ENCODE results near the gene PDGFD. TPM values are rescaled to one million over a fixed set of nuclear protein-coding genes. Genes with fewer than 3 reads are reported as not detected.

Gene PDGFD
- polyA plus RNA-seq, 1 of the 3 experiments (the other 2 are of a cell fraction), result 4.8 TPM

GRCh38 chr11:103935219-103935618 is 228.7 kb downstream of the PDGFD start:
- no peak overlapping the region for H2AFZ ChIP-seq (ENCODE audit: low read depth)
- H3K27me3 ChIP-seq (ENCODE audit: insufficient read depth), result no peaks in the 10 kb centered on the region
- no peak overlapping the region for H3K4me2 ChIP-seq
- ChIA-PET POLR2A (no interaction called here), CTCF (no interaction called here)
- no peaks in the 10 kb centered on the region for H3K36me3 ChIP-seq (replicated peaks in 1 of 2; ENCODE audit: control insufficient read depth in 1 of 2, insufficient read depth in 2 of 2, low read length in 1 of 2)
- H3K9me2 ChIP-seq, result no peaks in the 10 kb centered on the region
- DNase-seq, result no peak
- TF ChIP-seq RCOR1 (IDR thresholded peaks at IDR 0.05; ENCODE audit: low read length) (no peak), PBX3 (IDR thresholded peaks at IDR 0.05) (peak; percentile 16; the same call in 1 of the 2 replicates), YY1 (IDR thresholded peaks at IDR 0.05; ENCODE audit: low read depth) (no peak), GABPA (IDR thresholded peaks at IDR 0.05; ENCODE audit: low read depth) (no peak), CTCF (IDR thresholded peaks at IDR 0.05) (no peak), IRF3 (IDR thresholded peaks at IDR 0.05; ENCODE audit: low read depth, low read length) (no peak), NRF1 (IDR thresholded peaks at IDR 0.05; ENCODE audit: low read depth, low read length) (no peak), USF2 (IDR thresholded peaks at IDR 0.05; ENCODE audit: borderline replicate concordance, low read depth, low read length) (no peak), TEAD4 (IDR thresholded peaks at IDR 0.05; ENCODE audit: borderline replicate concordance, insufficient read depth) (no peak), FOSL2 (IDR thresholded peaks at IDR 0.05; ENCODE audit: borderline replicate concordance, low read depth) (0 out of 2 replicates have a peak, but pooled peaks have one; percentile 26), FOXM1 (IDR thresholded peaks at IDR 0.05; ENCODE audit: low read depth) (no peak)
- H3K4me3 ChIP-seq (ENCODE audit: low read depth in 2 of 2, low read length in 1 of 2), result no peak overlapping the region
- peaks cover 0 to 12% of the 10 kb centered on the region in 2 experiments; a peak in 2 of 4 replicates for H3K4me1 ChIP-seq (ENCODE audit: control insufficient read depth in 1 of 2, insufficient read depth in 2 of 2, low read depth in 1 of 2, low read length in 1 of 2)
- H3F3A ChIP-seq (replicated peaks; ENCODE audit: insufficient read depth), result peaks cover 8% of the 10 kb centered on the region
- no peaks in the 10 kb centered on the region for H3K79me2 ChIP-seq (ENCODE audit: insufficient read depth)
- 92% methylated on average over 2 of the region's 2 CpGs for WGBS (ENCODE audit: low lambda C conversion rate)
- no peaks in the 10 kb centered on the region for H3K9me3 ChIP-seq
- no peak overlapping the region for H3K27ac ChIP-seq (ENCODE audit: low read depth in 2 of 2, low read length in 1 of 2)
- H4K20me1 ChIP-seq (ENCODE audit: insufficient read depth), result no peaks in the 10 kb centered on the region
- no peak overlapping the region for H3K9ac ChIP-seq

- CTCF ChIA-PET, result no interaction called here
- DNase-seq, result no peak
- POLR2A ChIA-PET, result no interaction called here
- TF ChIP-seq RXRA (IDR thresholded peaks at IDR 0.05; ENCODE audit: borderline replicate concordance, low read depth) (no peak), EZH2phosphoT487 (IDR thresholded peaks at IDR 0.05; ENCODE audit: borderline replicate concordance, low read depth) (no peak), CHD2 (IDR thresholded peaks at IDR 0.05; ENCODE audit: low read length, partially characterized antibody) (no peak), YY1 (IDR thresholded peaks at IDR 0.05; ENCODE audit: low read depth) (no peak), FOXJ3 (CRISPR knock-in tag; IDR thresholded peaks at IDR 0.05) (no peak), IRF3 (IDR thresholded peaks at IDR 0.05; ENCODE audit: low read depth, low read length) (no peak), MXI1 (IDR thresholded peaks at IDR 0.05; ENCODE audit: low read depth, low read length) (no peak), RFX5 (IDR thresholded peaks at IDR 0.05; ENCODE audit: low read length) (no peak), USF2 (IDR thresholded peaks at IDR 0.05; ENCODE audit: borderline replicate concordance, low read depth, low read length) (no peak)
Observed at GRCh38 chr11:103929170-103929903, 234.6 kb downstream of the PDGFD start.

More at GRCh38 chr11:103929170-103929903, 234.6 kb downstream of the PDGFD start:
- H3K9ac ChIP-seq, result no peak overlapping the region
- no peaks in the 10 kb centered on the region for H3K9me2 ChIP-seq
- no peak overlapping the region for H2AFZ ChIP-seq (ENCODE audit: low read depth)
- H3K4me1 ChIP-seq (ENCODE audit: control insufficient read depth in 1 of 2, insufficient read depth in 2 of 2, low read depth in 1 of 2, low read length in 1 of 2), result peaks cover 0 to 10% of the 10 kb centered on the region in 2 experiments; a peak in 3 of 4 replicates
- H4K20me1 ChIP-seq (ENCODE audit: insufficient read depth), result no peaks in the 10 kb centered on the region
- no peak overlapping the region for H3K4me2 ChIP-seq
- no peak overlapping the region for H3K4me3 ChIP-seq (ENCODE audit: low read depth in 2 of 2, low read length in 1 of 2)
- H3K79me2 ChIP-seq (ENCODE audit: insufficient read depth), result no peaks in the 10 kb centered on the region
- H3K9me3 ChIP-seq, result no peaks in the 10 kb centered on the region
- no peaks in the 10 kb centered on the region for H3F3A ChIP-seq (replicated peaks; ENCODE audit: insufficient read depth)
- H3K36me3 ChIP-seq (replicated peaks in 1 of 2; ENCODE audit: control insufficient read depth in 1 of 2, insufficient read depth in 2 of 2, low read length in 1 of 2), result no peaks in the 10 kb centered on the region
- H3K27me3 ChIP-seq (ENCODE audit: insufficient read depth), result no peaks in the 10 kb centered on the region
- H3K27ac ChIP-seq (ENCODE audit: low read depth in 2 of 2, low read length in 1 of 2), result no peak overlapping the region
- 98% methylated on average over 3 of the region's 3 CpGs for WGBS (ENCODE audit: low lambda C conversion rate)
